GM18909 (cell line): ENCODE measurements around the gene TBRG4.

Experiments
- ATAC-seq: cut with Tn5 transposase; IDR thresholded peaks from one replicate; pipeline ENCODE4 v1.9.1; 2021; ENCODE audit warnings: mild to moderate bottlenecking; ENCODE audit not compliant: unreplicated experiment, poor library complexity

The TBRG4 gene

DNA sequence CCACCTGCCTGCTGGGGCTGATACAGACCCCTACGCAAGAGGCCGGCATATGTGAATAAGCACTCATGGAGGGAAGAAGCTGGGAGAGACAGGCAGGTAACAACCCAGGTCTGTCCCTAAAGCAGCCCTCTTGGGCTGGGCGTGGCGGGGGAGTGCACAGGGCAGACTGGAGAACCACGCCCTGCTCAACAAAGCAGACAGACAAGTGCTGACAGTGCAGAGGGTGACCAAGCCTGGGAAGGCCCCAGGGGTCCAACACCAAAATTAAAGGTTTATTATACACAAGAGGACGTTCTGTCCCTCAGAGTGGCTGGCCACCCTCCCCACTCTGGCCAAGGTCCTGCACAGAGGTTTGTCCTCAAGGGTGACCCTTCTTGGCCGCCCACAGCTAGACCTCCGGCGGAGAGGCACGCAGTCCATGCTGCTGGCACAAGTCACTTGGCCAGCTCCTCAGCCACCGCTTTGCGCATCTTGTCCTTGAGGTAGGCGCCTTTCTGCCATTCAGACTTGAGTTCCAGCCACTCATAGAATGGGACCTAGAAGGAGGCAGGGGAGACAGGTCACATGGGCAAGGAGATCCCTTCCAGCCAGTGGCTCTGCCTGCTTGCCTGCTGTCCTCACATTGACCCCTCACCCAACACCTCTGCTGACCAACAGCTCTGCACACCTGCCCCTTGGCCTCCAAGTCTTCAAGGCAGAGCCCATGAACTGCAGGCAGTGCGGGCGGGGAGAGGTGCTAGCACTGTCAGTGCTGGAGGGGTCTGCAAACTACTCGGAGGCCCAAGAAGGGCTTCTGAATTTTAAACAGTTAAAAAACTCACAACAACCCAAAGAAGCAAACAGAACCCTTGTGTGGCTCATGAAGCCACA, 11.4 kb downstream of the TBRG4 start:
- ATAC-seq, result no peak

DNA sequence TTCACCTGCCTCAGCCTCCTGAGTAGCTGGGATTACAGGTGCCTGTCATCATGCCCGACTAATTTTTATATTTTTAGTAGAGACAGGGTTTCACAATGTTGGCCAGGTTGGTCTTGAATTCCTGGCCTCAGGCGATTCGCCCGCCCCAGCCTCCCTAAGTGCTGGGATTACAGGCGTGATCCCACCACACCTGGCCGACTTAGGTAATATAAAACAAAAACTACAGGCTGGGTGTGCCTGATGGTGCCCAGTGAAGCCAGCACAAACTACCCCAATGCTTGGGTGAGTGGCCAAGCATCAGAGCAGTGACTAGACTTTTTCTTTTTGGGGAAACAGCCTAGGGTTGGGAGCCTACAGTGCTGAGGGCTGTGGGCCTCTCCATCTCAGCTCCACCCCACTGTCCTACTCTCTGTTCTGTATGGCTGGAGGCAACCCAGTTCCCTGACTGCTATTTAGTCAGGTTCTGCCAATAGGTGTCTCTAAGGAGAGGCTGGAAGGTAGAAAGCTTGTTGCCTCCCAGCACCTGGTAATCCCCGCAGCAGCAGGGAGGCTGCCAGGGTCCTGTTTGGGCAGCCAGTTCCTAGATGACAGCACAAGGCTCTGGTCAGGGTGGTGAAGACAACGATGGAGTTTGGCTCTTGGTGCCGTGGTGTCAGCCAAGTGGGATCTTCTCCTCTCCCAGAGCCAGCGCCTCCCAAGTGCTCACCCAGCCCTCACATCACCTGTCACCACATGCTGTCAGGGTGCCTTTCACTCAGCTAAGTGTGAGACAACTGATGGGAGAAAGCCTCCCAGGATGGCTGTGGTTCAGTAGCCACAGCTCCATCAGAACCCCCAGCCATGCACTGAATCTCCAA, 12.3 kb downstream of the TBRG4 start:
- ATAC-seq, result no peak

DNA sequence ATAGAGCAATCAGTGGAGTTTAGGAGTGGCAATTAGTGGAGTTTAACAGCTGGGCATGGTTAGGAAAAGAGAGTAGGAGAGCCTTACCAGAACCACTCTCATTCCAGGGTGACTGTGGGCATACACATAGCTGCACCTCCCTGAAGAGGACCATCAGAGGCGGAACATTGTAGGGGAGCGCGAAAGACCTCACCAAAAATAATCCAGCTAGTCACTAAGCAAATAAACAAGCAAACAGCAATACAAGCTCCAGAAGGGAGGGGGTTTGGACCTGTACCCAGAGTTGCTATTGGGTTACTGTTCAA, 18.6 kb downstream of the TBRG4 start:
- ATAC-seq, result no peak

DNA sequence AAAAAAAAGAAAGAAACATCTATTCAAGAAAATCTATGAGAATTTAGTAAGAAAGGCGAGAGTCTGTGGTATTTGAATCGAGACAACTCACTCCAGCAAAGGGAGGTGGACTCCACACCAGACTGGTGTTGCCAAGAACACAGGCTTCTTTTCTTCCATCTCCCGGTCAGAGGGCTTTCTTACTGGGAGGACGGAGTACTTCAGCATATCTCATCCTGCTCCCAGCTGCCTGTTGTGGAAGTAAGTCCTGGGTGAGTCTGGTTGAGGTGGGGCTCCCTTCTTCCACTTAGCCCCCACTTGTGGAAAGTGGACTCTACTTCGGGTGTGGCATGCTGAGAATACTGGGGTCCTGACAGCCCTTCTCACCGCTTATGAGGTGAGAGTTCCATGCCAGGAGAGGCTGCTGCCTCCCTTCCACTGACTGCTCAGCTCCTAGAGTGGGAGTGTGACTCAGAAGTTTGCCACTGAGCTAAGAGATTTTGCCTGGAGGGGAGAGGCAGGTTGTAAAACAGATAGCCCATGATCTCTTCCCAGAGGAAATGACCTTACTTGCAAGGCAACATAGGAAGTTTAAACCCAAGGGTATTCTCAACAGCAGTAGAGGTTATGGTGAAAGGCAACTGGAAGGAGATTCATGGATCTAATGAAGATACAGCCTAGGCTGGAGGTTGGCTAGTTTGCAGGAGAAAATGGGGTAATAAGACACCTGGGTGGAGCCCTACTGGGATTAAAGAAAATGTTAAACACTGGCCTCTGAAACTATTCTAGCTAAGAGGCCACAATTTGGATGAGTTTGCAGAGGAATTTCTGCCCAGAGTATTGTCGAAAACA, 19.2 kb downstream of the TBRG4 start:
- ATAC-seq, result no peak

DNA sequence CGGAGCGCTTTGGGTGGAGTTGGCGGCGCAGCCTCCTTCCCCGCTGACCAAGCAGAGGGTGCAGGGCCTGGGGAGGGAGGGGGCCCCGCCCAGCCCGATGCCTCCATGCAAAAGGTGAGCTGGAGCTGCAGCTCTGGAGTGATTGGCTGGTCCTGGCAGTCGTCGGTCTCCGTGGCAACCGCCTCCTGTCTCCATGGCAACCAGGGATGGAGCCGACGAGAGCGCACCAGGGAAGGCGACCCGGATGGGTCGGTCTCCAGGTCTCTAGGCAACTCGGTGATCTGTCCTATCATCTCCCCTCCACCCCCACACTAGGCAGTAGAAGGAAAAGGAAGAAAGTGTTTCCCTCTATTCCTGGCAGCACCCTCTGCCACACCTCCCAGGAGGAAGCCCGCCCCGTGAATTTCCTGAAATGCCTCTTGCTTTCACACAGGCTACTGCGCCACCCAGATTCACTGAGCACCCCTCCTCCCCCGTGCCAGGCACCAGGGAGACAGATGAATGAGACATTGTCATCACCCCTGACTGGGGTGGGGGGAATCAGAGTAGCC, 22.1 kb downstream of the TBRG4 start:
- no peak for ATAC-seq

DNA sequence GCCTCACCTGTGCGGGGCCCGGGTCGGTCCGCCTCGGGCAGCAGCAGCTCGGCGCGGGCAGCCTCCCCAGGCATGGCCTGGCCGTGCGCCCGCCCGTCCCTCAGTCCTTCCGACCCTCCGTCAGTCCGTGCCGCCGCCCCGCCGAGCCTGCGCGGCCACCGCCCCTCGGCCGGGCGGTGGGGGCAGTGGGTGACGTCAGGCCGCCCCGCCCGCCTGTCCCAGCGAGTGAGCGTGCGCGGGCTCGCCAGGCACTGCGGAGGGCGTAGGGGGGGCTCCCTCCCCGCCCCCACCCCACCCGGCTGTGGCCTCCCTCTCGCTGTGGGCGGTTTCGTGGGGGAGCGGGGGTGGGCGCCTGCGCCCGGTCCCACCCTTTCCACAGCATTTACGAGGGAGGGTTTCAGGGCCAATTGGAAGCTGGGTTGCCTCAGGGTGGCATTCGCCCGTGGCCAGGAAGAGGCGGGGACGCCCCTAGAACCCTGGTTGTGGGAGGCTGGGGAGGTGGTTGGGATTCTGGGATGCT, 22.6 kb downstream of the TBRG4 start, which contains the start of gene NACAD:
Gene NACAD, minus strand, starts transcription at position 149 of the 520 bp plus-strand sequence. Its CDS starts 75 bp downstream, at position 74.
- no peak for ATAC-seq

DNA sequence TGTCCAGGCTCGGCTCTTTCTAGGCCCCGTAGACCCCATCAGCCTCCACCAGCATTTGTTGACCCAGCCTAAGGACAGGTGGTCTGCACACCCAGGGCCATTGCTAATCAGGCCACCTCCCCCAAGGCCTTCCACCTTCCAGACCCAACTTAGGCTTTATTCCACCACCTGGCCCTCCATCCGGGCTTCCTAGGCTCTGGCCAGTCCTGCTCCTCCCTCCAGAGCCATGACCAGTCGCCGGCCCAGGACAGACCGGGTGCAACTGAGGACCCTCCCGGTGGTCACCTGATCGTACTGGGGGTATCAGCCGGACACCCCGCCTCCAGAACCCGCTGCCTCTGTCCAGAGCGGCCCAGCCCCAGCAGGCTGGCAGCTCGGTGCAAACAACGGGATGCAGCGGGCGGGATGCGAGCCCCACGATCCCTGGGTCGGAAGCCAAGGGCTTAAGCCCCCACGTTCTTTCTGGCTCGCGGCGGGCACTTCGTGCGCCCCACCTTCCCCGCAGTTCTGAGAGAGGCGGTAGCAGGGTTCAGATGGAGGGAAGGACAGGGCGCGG, 23.3 kb downstream of the TBRG4 start:
- ATAC-seq, result no peak

DNA sequence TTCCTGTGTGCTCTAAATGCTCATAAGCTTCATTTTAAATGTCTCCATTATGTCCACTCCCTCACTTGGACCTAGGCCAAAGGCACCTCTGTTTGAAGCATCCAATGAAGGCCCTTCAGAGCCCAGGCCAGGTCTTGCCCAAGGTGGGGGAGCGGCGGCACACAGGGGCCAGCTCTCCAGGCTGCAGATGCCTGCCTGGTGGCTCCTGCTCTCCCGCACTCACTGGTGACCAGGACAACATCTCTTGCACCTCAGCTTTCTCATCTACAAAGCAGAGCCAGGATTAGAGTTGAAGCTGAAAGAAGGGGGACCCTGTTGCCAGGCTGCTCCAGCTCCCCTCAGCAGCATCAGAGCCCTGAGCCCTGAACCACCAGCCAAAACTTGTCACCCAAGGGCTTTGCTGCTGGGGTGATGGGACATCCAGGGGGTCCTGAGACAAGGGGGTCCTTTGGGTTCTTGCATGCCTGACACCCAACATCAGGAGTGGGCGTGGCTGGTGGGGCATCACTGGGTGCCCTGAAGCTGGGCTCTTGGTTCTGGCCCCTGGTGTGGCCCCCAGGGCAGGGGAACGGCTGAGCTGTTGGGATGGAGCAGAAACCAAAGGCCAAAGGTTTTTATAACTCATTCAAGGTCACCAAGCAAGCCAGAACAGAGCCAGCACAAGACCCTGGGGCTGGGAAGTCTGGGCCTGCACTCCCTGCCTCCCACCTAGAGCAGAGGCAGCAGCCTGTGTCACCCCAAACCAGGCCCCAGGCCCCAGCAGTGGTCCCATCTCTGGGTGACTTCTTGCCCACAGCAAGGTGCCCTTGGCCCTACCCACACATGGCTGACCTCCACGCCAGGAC, 24.0 kb downstream of the TBRG4 start:
- no peak for ATAC-seq

DNA sequence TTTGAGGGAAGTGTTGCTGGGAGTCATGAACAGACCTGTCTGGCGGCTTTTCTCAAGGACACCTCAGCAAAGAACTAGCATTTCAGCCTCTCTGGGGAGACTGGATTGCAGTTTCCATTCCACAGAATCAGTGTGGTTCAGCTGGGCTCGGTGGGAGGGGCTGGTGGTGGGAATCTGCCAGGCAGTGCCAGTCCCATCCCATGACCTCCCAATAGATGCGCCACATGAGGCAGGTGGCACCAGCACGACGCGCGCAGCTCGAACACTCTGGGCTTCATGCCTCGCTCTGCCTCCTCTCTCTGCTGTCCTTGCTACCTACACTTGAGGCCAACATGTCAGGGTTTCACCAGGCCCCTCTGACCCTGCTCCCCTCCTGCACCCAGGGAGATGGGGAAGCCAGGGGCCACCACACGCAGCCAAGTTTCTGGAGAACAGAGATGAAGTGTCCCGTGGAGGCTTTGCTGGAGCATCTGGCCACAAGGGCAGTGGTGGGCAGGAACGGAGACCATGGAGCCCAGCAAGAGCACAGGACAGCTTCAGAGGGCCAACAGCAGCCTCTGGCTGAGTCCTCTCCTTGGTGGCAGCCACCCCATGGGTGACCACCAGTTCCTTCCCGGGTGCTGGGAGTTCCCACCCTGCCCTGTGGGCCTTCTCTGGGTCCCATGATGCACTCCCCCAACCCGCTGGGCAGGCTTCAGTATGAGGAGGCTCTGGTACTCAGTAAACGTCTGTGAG, 25.0 kb downstream of the TBRG4 start:
- ATAC-seq, result no peak

DNA sequence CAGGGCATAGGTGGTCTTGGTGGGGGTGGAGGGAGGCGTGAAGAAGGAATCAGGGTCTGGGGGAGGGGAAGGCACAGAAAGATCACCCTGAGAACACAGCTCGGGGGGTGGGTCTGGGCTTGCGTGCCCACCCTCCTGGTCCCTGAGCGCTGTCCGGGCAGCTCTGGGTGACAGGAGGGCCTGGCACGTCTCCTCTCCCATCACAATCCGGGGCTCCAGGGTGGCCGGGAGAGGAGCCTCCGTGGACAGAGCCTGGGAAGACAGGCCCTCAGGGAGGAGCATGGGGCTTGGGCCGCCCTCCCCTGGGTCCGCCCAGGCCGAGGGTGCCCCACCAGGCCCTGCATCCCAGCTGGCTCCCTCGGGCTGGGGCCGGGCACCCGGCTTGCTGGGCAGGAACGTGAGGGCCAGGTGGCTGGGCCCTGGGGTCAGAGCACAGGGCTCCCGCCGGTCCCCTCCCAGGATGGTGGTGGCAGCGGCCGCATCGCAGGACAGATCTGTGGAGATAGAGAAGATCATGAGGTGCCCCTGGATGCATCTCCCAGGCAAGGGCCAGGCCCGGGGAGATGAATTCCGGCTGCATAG, 25.8 kb downstream of the TBRG4 start:
- ATAC-seq, result no peak

DNA sequence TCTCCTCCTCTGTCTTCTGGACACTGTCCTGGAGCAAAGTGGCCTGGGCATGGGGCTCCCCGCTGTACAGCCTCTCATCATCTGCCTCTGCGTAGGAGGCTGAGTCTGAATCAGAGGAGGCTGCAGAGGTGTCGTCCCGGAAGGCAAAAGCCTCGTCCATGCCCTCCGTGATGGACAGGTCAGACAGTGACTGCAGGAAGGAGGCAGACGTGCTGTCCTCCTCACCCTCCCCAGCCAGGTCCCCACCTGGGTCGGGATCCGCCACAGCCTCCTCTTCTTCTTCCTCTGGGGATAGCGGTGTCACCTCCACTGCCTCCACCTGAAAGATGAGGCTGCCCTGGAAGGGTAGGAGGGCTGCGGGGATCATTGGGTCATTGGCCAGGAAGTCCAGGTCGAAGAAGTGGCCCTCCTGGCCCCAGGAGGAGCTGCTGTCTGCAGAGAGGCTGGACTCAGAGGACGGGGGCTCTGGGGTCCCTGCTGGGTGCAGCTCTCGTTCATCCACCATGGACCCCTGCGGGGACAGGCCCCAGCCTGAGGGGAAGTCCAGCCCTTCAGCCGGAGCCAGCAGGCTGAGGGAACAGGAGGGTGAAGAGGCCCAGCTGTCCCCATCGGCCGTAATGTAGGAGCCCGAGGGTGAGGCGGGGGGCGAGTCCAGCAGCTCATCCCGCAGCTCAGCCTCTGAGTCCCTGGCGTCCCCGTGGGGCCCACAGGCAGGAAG, 26.4 kb downstream of the TBRG4 start:
- ATAC-seq, result no peak

DNA sequence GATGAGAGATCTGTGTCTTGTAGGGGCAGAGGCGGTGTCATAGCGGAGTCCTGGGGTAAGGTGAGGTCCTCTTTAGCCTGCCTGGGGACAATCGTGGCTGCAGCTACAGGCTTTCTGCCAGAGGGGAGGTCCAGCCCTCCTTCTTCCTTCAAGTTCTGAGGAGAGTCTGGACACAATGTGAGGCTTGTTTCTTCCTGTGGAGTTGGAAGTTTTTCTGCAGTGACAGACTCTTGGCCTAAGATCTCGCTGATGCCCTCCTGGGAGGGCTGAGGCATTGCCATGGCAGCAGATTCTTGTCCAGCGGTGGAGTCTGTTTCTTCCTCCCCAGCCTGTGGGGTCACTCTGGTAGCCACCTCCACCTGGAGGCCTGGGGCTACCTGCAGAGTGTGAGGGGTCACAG, 27.2 kb downstream of the TBRG4 start:
- no peak for ATAC-seq

DNA sequence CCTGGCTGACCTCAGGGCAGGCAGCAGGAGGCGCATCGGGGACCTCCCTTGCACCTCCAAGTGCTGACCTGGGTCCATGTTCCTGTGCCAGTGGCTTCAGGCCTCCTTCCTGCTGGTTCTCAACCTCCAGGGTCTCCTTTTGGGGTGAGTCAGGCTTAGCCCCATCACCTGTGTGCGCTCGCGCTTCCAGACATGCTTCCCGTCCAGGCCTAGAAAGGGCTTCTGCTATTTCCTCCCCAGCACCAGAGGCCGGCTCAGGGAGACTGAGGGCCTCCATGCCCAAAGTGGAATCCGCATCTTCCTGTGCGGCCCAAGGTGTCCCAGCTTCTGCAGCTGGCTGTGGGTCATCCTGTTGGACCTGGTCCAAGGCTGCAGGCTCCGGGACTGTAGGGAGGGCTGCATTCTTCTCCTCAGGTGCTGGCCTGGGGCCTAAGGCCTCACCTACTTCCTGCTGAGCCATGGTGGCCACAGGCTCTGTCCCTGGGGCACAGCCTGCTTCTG, 28.6 kb downstream of the TBRG4 start:
- ATAC-seq, result no peak

DNA sequence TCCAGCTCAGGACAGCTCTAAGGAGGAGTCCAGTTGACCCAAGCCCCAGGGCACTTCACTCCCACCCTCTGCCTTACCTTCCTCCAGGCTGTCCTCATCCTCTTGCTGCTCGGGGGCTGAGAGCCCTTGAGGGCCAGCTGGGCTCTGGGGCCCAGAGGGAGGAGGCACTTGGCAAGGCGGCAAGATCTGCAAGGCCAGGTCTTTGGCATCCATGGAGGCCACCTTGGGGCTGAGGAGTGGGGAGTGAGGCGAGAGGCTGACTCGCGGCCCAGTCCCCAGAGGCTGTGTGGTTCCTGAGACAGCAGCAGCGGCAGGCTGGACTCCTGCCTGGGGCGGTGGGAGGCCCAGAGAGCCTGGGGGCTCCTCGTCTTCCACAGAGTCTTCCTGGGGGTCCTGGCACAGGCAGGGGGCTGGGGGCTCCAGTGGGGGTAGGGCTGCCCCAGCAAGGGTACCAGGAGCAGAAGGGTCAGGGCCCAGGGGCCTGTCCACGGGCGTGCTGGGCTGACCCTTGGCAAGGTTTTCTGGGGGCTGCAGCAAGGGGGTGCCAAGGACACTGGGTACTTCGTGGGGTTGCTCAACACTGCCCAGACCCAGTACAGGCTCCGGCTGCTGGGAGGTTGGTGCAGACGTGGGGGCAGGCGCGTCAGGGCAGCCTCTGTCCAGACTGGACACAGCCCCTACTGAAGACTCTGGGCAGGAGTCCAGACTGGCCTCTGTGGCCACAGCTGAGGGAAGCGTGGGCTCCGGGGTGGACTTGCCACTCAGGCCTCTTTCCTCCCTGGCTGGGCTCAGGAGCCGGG, 29.3 kb downstream of the TBRG4 start:
- no peak for ATAC-seq

DNA sequence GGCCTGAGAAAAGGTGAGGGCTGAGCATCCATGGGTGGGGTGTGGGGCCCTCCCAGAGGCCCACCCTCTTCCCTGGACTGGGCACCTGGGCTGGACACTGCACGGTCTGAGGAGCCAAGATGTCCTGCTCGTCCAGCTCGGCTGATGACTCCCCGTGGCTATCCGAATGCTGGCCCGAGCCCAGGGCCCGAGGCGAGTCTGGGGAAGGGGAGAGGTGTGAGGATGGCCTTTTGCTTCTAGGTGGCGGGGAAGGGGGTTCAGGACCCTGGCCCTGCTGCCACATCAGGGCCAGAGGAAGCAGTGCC, 29.9 kb downstream of the TBRG4 start:
- ATAC-seq, result no peak

DNA sequence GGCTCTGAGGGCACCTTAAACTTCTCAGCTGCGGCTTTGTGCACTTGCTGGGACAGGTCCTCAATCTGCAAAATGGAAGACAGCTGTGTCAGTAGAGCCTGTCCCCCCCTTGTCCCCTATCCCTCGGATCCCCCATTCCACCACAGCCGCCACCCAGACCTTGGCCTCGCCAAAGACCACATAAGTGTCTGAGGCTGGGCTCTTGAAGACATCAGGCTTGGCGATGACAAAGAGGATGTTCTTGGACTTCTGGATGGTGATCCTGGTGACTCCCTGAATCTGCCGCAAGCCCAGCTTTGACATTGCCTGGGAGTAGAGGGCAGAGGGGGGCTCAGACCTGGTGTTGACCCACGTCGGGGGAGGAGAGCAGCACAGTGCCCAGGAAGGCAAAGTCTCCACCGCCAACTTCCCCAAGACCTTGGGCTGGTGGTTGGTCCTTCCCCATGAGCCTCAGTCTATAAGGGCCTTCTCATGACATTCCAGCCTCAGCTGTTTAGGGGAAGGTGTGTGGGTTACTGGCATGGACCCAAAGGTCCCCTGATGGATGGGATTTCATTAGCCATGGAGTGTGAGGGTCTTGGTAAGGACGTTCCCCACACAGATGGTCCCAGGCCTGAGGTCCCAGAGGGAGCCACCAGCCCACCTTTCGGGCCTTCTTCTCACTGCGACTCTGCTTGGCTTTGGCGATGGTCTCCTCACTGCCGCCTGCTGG, 30.4 kb downstream of the TBRG4 start:
- ATAC-seq, result no peak
